DND-41 (cell line): Measurements from ENCODE around the gene FMO2.

Source experiments
- CTCF ChIP-seq: IDR thresholded peaks from 2 replicates; pipeline ENCODE4 v1.5.1; 2012; ENCODE audit warnings: borderline replicate concordance, low read length, moderate library complexity, mild to moderate bottlenecking; ENCODE audit not compliant: poor library complexity, severe bottlenecking; ENCODE audit errors: extremely low read depth
- EZH2 ChIP-seq: IDR thresholded peaks from 3 replicates; pipeline ENCODE4 v1.6.1; 2012; ENCODE audit warnings: borderline replicate concordance, low read depth, mild to moderate bottlenecking, moderate library complexity, low read length, inconsistent platforms; ENCODE audit not compliant: severe bottlenecking

- TF ChIP-seq CTCF (no peak), EZH2 (no peak)
These were observed 73.3 kb downstream of the FMO2 start for GRCh38 chr1:171258429-171258828.
